A549 (cell line): ENCODE measurements around the gene AEBP2. TPM values are rescaled to one million over a fixed set of nuclear protein-coding genes. Genes with fewer than 3 reads are reported as not detected.
"Not testable (repeated sequence)": the region's sequence is repeated elsewhere in the genome, so short reads cannot be mapped to it uniquely, and the experiment has no call there.

Source experiments
- ATAC-seq, 2 experiments: fragments of 200-7000 bp in 1 of 2; fragments of >200 bp in 1 of 2; cut with Nextera tagmentation in 1 of 2; cut with Tn5 transposase in 1 of 2; 3 replicates each; pipeline versions ENCODE4 v1.8.0 to v1.9.1; 2018 to 2020; ENCODE audit warnings: mild to moderate bottlenecking in 1 of 2, moderate library complexity in 1 of 2
- CTCF ChIA-PET: fragments of 300-600 bp; sonication (Branson Sonifier 250); formaldehyde crosslinking; extraction: SDS; loops from one replicate; lab custom pipeline; 2021; ENCODE audit warnings: antibody characterized with exemption, inconsistent platforms; lab: Yijun Ruan, JAX
- POLR2A ChIA-PET: fragments of 350-600 bp; formaldehyde crosslinking; extraction: SDS; loops from one replicate; lab custom pipeline; 2021; ENCODE audit warnings: antibody characterized with exemption, inconsistent platforms; lab: Yijun Ruan, JAX
- DNase-seq, 2 experiments: peaks; one replicate each; pipeline versions ENCODE4 v3.0.0 to v3.0.0-alpha.2; 2011 to 2016; ENCODE audit warnings: low read depth in 1 of 2, low spot score in 1 of 2
- FAIRE-seq: peaks from 2 replicates; lab custom pipeline; 2011; peaks lifted over from hg19 to GRCh38; lab: Jason Lieb, UNC
- H3K27ac ChIP-seq, 2 experiments: fragments of >200 bp; sonication (Bioruptor Twin); formaldehyde crosslinking; 3 replicates each; pipeline ENCODE4 v1.5.1; 2016 to 2017
- H3K4me1 ChIP-seq: fragments of >200 bp; sonication (Bioruptor Twin); formaldehyde crosslinking; 3 replicates; pipeline ENCODE4 v1.6.1; 2016
- H3K4me2 ChIP-seq: fragments of >200 bp; sonication (Bioruptor Twin); formaldehyde crosslinking; 3 replicates; pipeline ENCODE4 v1.6.1; 2016
- H3K4me3 ChIP-seq: fragments of >200 bp; sonication (Bioruptor Twin); formaldehyde crosslinking; 3 replicates; pipeline ENCODE4 v1.5.1; 2016
- H3K9me3 ChIP-seq: fragments of >200 bp; sonication (Bioruptor Twin); formaldehyde crosslinking; 3 replicates; pipeline ENCODE4 v1.6.1; 2016
- BHLHE40 ChIP-seq: IDR thresholded peaks from 2 replicates; pipeline ENCODE4 v1.6.1; 2012; ENCODE audit warnings: low read depth, low read length, inconsistent platforms
- CBX8 ChIP-seq: fragments of 200-600 bp; sonication (generic); IDR thresholded peaks from 2 replicates; pipeline ENCODE4 v1.6.1; 2016
- CHD2 ChIP-seq: fragments of 150-350 bp; IDR thresholded peaks from 2 replicates; pipeline ENCODE4 v1.6.1; 2014; ENCODE audit warnings: low read length; ENCODE audit not compliant: partially characterized antibody
- FOSL2 ChIP-seq, 2 experiments: fragments of 450-650 bp in 1 of 2; fragments of >200 bp in 1 of 2; sonication (Bioruptor Twin) in 1 of 2; formaldehyde crosslinking; IDR thresholded peaks; 2 replicates each; pipeline versions ENCODE4 v1.5.0 to v1.6.1; 2016 to 2020; ENCODE audit warnings: mild to moderate bottlenecking in 1 of 2, moderate library complexity in 1 of 2
- GATA3 ChIP-seq: IDR thresholded peaks from 2 replicates; pipeline ENCODE4 v1.6.1; 2012; ENCODE audit warnings: borderline replicate concordance
- HDAC2 ChIP-seq: fragments of 200-600 bp; sonication (generic); IDR thresholded peaks from 2 replicates; pipeline ENCODE4 v1.6.1; 2016
- HOXA7 ChIP-seq: fragments of 250-450 bp; sonication (Bioruptor Pico); IDR thresholded peaks from 2 replicates; pipeline ENCODE4 v1.5.0; 2020; ENCODE audit warnings: mild to moderate bottlenecking, moderate library complexity
- JUNB ChIP-seq: fragments of >200 bp; sonication (Bioruptor Twin); formaldehyde crosslinking; IDR thresholded peaks from 2 replicates; pipeline ENCODE4 v1.6.1; 2016
- KDM5A ChIP-seq: fragments of 200-600 bp; sonication (generic); IDR thresholded peaks from 2 replicates; pipeline ENCODE4 v1.6.1; 2016; ENCODE audit warnings: antibody characterized with exemption, mild to moderate bottlenecking
- MAX ChIP-seq: IDR thresholded peaks from 2 replicates; pipeline ENCODE4 v1.6.1; 2012
- MAZ ChIP-seq: fragments of 150-350 bp; IDR thresholded peaks from 2 replicates; pipeline ENCODE4 v1.6.1; 2014; ENCODE audit warnings: antibody characterized with exemption, low read depth, low read length, borderline replicate concordance
- NFE2L2 ChIP-seq: fragments of 150-350 bp; conservative IDR thresholded peaks from 2 replicates; pipeline ENCODE4 v1.6.1; 2014; ENCODE audit warnings: low read length
- NR3C1 ChIP-seq: fragments of >200 bp; sonication (Bioruptor Twin); formaldehyde crosslinking; IDR thresholded peaks from 3 replicates; pipeline ENCODE4 v1.6.1; 2017
- PBX3 ChIP-seq: IDR thresholded peaks from 2 replicates; pipeline ENCODE4 v1.6.1; 2012
- REST ChIP-seq: fragments of 200-600 bp; sonication (generic); IDR thresholded peaks from 2 replicates; pipeline ENCODE4 v1.6.1; 2016; ENCODE audit warnings: antibody characterized with exemption, mild to moderate bottlenecking, moderate library complexity
- RFX5 ChIP-seq: fragments of 450-650 bp; IDR thresholded peaks from 2 replicates; pipeline ENCODE4 v1.7.1; 2014; ENCODE audit warnings: antibody characterized with exemption, mild to moderate bottlenecking, moderate library complexity
- RNF2 ChIP-seq: fragments of 200-600 bp; sonication (generic); IDR thresholded peaks from 2 replicates; pipeline ENCODE4 v1.6.1; 2016; ENCODE audit warnings: low read depth, mild to moderate bottlenecking, antibody characterized with exemption, moderate library complexity, borderline replicate concordance
- SMC3 ChIP-seq: fragments of >200 bp; sonication (Bioruptor Twin); formaldehyde crosslinking; IDR thresholded peaks from 3 replicates; pipeline ENCODE4 v1.6.1; 2018; ENCODE audit warnings: inconsistent platforms
- TFCP2L1 ChIP-seq: fragments of 250-450 bp; sonication (Bioruptor Pico); IDR thresholded peaks from 2 replicates; pipeline ENCODE4 v1.5.0; 2021; ENCODE audit warnings: mild to moderate bottlenecking
- TP53 ChIP-seq: fragments of 250-450 bp; sonication (Bioruptor Pico); IDR thresholded peaks from 2 replicates; pipeline ENCODE4 v1.5.0; 2021; ENCODE audit warnings: mild to moderate bottlenecking, moderate library complexity
- ZNF302 ChIP-seq: fragments of 250-450 bp; sonication (Bioruptor Pico); IDR thresholded peaks from 2 replicates; pipeline ENCODE4 v1.9.0; 2021; ENCODE audit warnings: inconsistent platforms, mild to moderate bottlenecking, moderate library complexity
- WGBS: methylation state at CpG from one replicate; pipeline ENCODE4 v1.1.6; 2017; ENCODE audit errors: missing lambda C conversion rate; 5-methylcytosine and 5-hydroxymethylcytosine counted together
- polyA plus RNA-seq, 4 experiments: library from polyadenylated mRNA; depleted of rRNA in 3 of 4; stranded (reverse); fragments of >200 nt; fragmentation: RNase III in 1 of 4; extraction: RNeasy Plus Mini Kit Qiagen cat#74134 plus additional on column Dnase treatment in 1 of 4; gene quantifications; 2 replicates in 3 of 4; 3 replicates in 1 of 4; pipeline ENCODE4 v1.2.3, GENCODE V29; 2011 to 2017
- TF ChIP-seq, protein P1 (sequence below): fragments of >200 bp; sonication (Bioruptor Twin); formaldehyde crosslinking; IDR thresholded peaks from 2 replicates; pipeline ENCODE4 v1.6.1; 2016
- TF ChIP-seq, protein P2 (sequence below): fragments of >200 bp; sonication (Bioruptor Twin); formaldehyde crosslinking; IDR thresholded peaks from 3 replicates; pipeline ENCODE4 v1.6.1; 2016

The AEBP2 gene
- polyA plus RNA-seq, 2 of the 4 experiments (the other 2 are of a cell fraction), result 23.5 to 27.3 TPM

DNA sequence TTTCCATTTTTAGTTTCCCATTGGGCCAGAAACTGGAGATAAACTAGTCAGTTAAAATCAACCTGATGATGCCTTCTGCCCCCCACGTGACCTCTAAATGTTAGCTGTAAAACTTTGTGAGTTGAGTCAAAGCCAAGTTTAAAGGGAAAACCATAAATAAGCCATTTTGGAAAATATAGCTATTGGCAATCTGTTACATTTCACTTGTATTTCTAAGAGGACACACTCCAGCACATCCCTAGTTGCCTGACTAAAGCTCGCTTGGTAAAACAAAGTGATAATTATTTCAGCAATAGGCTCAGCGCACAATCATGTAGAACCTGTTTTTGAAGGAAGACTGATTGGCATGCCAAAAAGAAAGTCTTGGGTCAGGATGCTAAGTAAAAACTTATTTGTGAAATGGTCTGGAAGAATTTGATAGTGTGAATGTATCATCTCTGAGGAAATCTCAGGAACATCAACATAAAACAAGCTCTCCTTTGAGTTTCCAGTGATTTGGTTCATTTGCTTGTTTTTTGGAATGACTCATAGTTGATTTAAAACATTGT is 49.2 kb upstream of the AEBP2 start:
- DNase-seq (no peak), ATAC-seq (no peak), FAIRE-seq (no peak)
- Histone ChIP-seq H3K4me2 (peak overlapping the region; percentile 32; the same call in 2 of the 3 replicates), H3K4me3 (no peak overlapping the region), H3K9me3 (no peaks in the 10 kb centered on the region), H3K27ac (no peak overlapping the region), H3K4me1 (peaks cover 9% of the 10 kb centered on the region; the same call in 2 of the 3 replicates)
- ChIA-PET POLR2A (no interaction called here), CTCF (interaction anchor here (0.5 to 0.7 kb wide), 2 partner anchors 13 to 37 kb away, joined by 3 read pairs; no protein-coding TSS in a partner anchor)
- no peak for TF ChIP-seq KDM5A
- TF ChIP-seq FOSL2 (IDR thresholded peaks at IDR 0.05), result no peak
- 0 out of 2 replicates have a peak, but pooled peaks have one; percentile 12 for TF ChIP-seq FOSL2 (CRISPR knock-in tag; IDR thresholded peaks at IDR 0.05)
- TF ChIP-seq NFE2L2, result no peak
- no peak for TF ChIP-seq HDAC2
- WGBS, result 81% methylated on average over 3 of the region's 3 CpGs

GRCh38 chr12:19392644-19393043 is 46.6 kb upstream of the AEBP2 start:
- not testable (repeated sequence) for H3K27ac ChIP-seq

GRCh38 chr12:19394385-19394784 is 44.9 kb upstream of the AEBP2 start:
- TF ChIP-seq GATA3, result no peak
- TF ChIP-seq RNF2, result no peak
- TF ChIP-seq TP53 (CRISPR knock-in tag), result no peak
- no peak for TF ChIP-seq SMC3
- TF ChIP-seq RFX5, result no peak
- TF ChIP-seq TFCP2L1 (CRISPR knock-in tag), result no peak
- no peak for TF ChIP-seq ZNF302 (CRISPR knock-in tag)
- TF ChIP-seq CBX8, result no peak
- TF ChIP-seq, protein P1, sequence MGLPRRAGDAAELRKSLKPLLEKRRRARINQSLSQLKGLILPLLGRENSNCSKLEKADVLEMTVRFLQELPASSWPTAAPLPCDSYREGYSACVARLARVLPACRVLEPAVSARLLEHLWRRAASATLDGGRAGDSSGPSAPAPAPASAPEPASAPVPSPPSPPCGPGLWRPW, result no peak
- no peak for TF ChIP-seq BHLHE40
- TF ChIP-seq MAX, result no peak
- TF ChIP-seq, protein P2, sequence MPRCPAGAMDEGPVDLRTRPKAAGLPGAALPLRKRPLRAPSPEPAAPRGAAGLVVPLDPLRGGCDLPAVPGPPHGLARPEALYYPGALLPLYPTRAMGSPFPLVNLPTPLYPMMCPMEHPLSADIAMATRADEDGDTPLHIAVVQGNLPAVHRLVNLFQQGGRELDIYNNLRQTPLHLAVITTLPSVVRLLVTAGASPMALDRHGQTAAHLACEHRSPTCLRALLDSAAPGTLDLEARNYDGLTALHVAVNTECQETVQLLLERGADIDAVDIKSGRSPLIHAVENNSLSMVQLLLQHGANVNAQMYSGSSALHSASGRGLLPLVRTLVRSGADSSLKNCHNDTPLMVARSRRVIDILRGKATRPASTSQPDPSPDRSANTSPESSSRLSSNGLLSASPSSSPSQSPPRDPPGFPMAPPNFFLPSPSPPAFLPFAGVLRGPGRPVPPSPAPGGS, result no peak
- TF ChIP-seq CHD2, result no peak
- TF ChIP-seq HOXA7 (CRISPR knock-in tag), result no peak
- TF ChIP-seq PBX3, result no peak
- no peak for TF ChIP-seq JUNB
- no peak for TF ChIP-seq REST
- TF ChIP-seq KDM5A, result no peak
- no peak for TF ChIP-seq NR3C1
- no peak for TF ChIP-seq MAZ
- 75% methylated on average over 2 of the region's 2 CpGs for WGBS
- DNase-seq (no peak), ATAC-seq (no peak), FAIRE-seq (no peak)
- Histone ChIP-seq H3K9me3 (no peaks in the 10 kb centered on the region), H3K4me1 (peaks cover 15% of the 10 kb centered on the region; the same call in 2 of the 3 replicates), H3K27ac (no peak overlapping the region), H3K4me2 (no peak overlapping the region), H3K4me3 (no peak overlapping the region)
- ChIA-PET POLR2A (no interaction called here), CTCF (no interaction called here)

More at GRCh38 chr12:19392644-19393043, 46.6 kb upstream of the AEBP2 start:
- H3K4me2 ChIP-seq, POLR2A ChIA-PET, ATAC-seq, FAIRE-seq, H3K4me3 ChIP-seq, CTCF ChIA-PET, DNase-seq, H3K9me3 ChIP-seq: not testable (repeated sequence)
- 87% methylated on average over 8 of the region's 8 CpGs for WGBS
- peaks cover 14% of the 10 kb centered on the region; the same call in 2 of the 3 replicates for H3K4me1 ChIP-seq
